ENCODE measurements around the gene PREP.

GRCh38 chr6:105384004-105384403, 18.9 kb downstream of the PREP start:
- TF ChIP-seq CTCF (IDR thresholded peaks at IDR 0.05), result no peak
- TF ChIP-seq POLR2A (IDR thresholded peaks at IDR 0.05), result no peak

Data from testis (tissue), 2 donors.